ENCODE results near the gene CTAG1B.
"Not testable (repeated sequence)": the region's sequence is repeated elsewhere in the genome, so short reads cannot be mapped to it uniquely, and the experiment has no call there.

CTAG1B gene

DNA sequence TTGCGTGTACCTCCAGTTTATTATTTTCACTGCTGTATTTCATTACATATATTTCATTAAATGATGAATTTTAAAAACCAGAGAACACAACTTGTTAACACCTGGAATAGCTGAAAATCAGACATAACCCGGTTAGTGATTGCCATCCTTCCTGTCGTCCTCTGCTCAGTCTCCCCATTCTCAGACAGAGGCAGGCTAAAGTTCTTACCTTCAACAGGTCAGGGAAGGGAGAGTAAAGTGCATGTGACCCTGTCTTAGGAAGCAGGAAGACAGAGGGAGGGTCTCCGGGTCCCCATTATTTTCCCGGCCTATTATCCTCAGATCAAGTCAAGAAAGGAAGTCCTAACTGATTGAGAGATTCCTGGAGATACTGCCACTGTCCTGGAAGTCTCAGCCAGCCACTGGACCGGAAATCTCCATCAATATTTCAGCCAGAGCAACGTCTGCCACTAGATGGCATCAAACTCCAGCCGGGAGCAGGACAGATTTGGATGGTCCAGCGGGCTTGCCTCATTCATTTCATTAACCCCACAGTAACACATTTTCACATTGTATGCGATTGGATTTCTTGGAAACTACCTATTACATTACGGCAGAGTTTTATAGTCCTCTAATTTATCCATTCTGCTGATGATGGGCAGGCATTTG is 1.8 kb upstream of the CTAG1B start:
- not testable (repeated sequence) for DNase-seq (ENCODE audit: low read depth, low spot score)

- DNase-seq (ENCODE audit: low read depth, low spot score): not testable (repeated sequence)
Observed at GRCh38 chrX:154613586-154613985, 5.5 kb downstream of the CTAG1B start.

DNA sequence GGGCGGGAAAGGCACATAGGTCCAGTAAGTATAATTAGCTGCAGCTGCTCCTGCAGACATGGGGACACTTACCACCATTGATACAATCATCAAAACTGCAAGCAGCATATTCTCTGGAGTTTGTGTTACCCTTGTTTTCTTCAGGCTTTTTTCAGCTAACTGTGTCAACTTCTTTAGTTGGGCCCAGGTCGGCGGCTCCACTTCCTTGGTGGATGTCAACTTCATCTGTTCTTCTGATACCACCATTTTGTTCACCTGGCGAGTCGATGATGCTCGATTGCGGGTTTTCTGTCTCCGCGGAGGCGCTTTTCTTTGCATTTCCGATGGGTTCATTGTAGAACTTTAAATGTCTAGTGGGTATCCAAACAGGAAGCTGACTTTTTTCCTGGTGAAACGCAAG is 7.9 kb downstream of the CTAG1B start:
- not testable (repeated sequence) for DNase-seq (ENCODE audit: low read depth, low spot score)

DNA sequence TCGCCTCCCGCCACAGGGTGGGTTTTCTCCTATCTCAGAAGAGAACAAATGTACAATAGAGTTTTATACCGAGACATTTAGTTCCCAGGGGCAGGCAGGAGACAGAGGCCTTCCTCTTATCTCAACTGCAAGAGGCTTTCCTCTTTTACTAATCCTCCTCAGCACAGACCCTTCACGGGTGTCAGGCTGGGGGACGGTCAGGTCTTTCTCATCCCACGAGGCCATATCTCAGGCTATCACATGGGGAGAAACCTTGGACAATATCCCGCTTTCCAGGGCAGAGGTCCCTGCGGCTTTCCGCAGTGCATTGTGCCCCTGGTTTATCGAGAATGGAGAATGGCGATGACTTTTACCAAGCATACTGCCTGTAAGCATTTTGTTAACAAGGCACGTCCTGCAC is 10.3 kb downstream of the CTAG1B start:
- not testable (repeated sequence) for DNase-seq (ENCODE audit: low read depth, low spot score)

DNA sequence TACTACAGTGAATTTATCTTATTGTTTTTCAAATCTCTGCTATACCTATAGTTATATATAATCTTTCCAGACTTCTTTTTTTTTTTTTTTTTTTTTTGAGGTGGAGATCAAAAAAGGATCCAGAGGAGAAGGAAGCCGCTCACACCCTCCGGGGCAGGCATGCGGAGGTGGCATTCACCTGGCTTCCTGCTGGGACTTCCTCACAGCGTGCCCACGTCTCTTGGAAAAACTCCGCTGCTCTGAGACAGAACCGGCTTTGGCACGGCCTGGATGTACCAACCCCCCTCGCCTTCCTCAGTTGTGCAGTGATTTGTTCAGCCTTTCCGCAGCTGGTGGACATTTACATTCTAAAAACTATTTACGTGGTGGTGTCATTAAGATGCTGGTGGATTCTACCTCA is 11.1 kb downstream of the CTAG1B start:
- DNase-seq (ENCODE audit: low read depth, low spot score): not testable (repeated sequence)

DNA sequence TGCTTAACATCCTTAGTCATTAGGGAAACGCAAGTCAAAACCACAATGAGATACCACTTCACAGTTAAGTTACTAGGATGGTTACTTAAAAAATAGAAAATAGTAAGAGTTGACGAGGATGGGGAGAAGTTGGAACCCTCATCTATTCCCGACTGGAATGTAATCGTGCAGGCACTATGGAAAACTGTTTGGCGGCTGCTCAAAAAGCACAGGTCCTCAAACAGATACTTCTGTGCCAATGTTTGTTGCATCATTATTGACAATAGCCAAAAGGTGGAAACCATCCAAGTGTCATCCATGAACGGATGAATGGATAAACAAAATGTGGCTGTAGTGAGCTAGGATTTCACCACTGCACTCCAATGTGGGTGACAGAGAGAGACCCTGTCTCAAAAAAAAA is 11.7 kb downstream of the CTAG1B start:
- no peak for DNase-seq (ENCODE audit: low read depth, low spot score)

- no peak for DNase-seq (ENCODE audit: low read depth, low spot score)
Observed at GRCh38 chrX:154605566-154605965, 13.5 kb downstream of the CTAG1B start.

- DNase-seq (ENCODE audit: low read depth, low spot score): no peak
Observed at GRCh38 chrX:154603438-154604430, 15.3 kb downstream of the CTAG1B start.

GRCh38 chrX:154602766-154603437 is 16.2 kb downstream of the CTAG1B start:
- no peak for DNase-seq (ENCODE audit: low read depth, low spot score)

DNA sequence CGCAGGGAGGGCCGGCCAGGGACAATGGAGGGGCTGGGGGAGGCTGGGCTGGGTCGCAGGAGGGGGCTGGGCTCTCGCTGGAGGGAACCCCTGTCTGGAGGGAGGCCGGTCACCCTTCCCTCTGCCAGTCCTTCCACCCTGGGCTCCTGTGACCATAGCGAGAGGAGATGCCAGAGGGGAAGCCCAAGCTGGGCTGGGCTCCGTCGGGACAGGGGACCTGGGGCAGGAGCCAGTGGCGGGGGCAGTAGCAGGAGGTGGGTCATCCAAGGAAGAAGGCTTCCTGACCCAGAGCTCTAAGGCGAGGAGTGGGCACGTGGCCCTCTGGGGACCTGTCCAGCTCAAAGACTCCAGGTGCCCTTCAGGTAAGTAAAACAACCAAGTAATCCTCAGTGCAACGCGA is 16.9 kb downstream of the CTAG1B start:
- no peak for DNase-seq (ENCODE audit: low read depth, low spot score)

DNA sequence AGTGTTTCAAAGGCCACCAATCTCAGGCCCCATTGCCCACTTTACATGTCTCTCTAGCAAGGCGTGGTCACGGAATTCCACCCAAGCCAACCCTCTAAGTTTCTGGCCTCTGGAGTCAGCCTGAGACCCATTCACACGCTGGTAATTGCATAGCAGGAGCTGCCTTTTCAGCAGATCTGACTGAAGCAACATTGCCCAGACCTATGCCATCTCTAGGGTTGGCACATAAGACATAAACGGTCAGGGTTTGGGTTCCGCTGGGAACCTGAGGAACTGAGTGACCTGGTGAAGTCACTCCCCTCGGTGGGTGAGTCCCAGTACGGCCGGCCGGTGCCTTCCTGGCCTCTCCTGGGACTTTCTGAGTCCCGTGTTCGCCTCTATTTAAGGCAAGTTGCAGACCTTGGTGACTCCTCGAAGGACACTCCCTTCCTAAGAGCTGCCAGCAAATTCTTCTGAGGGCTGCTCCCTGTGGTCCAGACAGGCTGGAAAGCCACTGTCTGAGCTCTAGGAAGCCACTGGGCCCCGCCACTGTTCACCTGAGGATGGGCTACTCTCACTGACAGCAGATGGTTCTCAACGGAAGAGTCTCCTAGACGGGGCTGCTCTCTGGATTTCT is 18.2 kb downstream of the CTAG1B start:
- no peak for DNase-seq (ENCODE audit: low read depth, low spot score)

DNA sequence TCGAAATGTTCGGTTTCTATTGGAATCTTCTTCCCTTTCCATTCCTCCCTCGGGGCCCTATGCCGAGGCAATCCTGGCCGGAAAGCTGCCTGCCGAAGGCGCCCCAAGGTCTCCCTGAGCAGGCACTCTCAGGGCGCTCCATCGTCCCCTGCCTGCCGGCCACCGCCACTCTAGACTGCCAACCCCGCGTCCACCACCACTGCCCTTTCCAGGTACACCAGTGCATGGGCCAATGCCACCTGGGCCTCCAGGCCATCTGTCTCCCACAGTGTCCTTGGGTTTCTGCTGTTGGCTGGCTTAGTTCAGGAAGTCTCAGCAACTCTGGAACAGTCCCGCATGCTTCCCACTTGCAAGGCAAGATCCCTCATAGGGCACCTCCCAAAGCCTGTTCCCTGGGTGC is 19.6 kb downstream of the CTAG1B start:
- no peak for DNase-seq (ENCODE audit: low read depth, low spot score)

- DNase-seq (ENCODE audit: low read depth, low spot score): no peak
Observed at GRCh38 chrX:154598656-154599055, 20.4 kb downstream of the CTAG1B start.

- DNase-seq (ENCODE audit: low read depth, low spot score): no peak
Observed at GRCh38 chrX:154597221-154597620, 21.9 kb downstream of the CTAG1B start.

GRCh38 chrX:154596290-154596929 is 22.7 kb downstream of the CTAG1B start:
- DNase-seq (ENCODE audit: low read depth, low spot score): no peak

DNA sequence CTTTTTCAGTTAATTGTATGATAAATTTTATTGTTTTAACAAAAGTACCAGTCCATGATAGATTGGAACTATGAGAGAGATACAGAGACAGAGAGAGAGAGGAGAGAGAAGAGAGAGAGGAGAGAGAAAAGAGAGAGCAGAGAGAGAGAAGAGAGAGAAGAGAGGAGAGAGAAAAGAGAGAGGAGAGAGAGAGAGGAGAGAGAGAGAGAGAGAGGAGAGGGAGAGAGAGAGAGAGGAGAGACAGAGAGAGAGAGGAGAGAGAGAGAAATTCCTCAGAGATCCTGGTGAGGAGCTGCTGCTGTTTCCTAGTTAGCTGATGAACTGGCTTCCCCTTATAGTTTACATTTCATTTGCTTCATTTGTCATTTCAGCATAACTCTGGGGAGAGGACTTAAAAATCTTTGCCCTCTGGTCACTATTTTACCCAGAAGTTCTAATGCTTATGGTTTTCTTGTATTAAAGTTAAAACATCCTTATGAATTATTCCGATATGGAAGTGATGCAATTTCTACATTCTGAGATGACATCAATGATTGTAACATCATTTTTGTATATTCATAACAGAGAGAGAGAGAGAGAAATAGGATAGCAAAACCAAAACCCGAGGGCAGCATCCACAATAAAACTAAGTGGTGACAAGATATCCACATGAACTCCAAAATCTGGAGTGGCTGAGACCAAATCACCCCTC is 23.4 kb downstream of the CTAG1B start:
- no peak for DNase-seq (ENCODE audit: low read depth, low spot score)

DNA sequence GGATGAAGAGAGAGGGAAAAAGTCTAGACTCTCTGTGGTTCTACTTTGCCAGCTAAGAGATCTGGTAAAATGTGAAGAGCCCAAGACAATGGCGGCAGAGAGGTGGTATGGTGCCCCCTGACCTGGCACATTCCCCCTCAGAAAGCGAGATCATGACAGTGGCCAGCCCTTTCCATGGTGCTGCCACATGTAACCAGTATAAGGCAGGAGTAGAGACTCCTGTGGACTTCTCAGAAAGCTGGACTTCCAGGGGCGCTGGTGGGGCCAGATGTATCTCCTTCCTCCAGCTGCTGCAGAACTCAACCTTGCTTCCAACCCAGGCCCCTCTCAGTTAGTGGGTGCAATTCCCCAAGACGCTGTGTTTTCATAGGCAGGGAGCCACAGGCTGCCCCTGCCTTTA is 24.6 kb downstream of the CTAG1B start:
- DNase-seq (ENCODE audit: low read depth, low spot score): no peak

- no peak for DNase-seq (ENCODE audit: low read depth, low spot score)
Observed at GRCh38 chrX:154593201-154593600, 25.9 kb downstream of the CTAG1B start.

GRCh38 chrX:154592505-154592904 is 26.6 kb downstream of the CTAG1B start:
- no peak for DNase-seq (ENCODE audit: low read depth, low spot score)

DNA sequence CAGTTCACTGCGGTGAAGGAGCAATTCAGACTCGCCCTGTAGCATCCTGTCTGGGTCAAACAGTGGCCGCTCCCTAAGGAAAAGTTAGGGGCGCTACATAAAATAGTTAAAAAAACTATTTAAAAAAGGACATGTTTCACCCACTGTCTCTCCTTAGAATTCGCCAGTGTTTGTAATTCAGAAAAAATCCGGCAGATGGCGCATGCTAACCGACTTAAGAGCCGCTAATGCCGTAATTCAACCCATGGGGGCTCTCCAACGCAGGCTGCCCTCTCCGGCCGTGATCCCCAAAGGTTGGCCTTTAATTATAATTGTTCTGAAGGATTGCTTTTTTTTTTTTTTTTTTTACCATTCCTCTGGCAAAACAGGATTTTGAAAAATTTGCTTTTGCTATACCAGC is 28.7 kb downstream of the CTAG1B start:
- DNase-seq (ENCODE audit: low read depth, low spot score): not testable (repeated sequence)

Data from smooth muscle cell of the brain vasculature (primary cell).